ENCODE measurements around the gene RNU1-3. TPM values are rescaled to one million over a fixed set of nuclear protein-coding genes. Genes with fewer than 3 reads are reported as not detected.
"Not testable (repeated sequence)": the region's sequence is repeated elsewhere in the genome, so short reads cannot be mapped to it uniquely, and the experiment has no call there.

The RNU1-3 gene
- total and polyA plus RNA-seq, 5 experiments from 2014 or later = 22.6 to 3,916 (median 3,449) TPM; not detected in 2

DNA sequence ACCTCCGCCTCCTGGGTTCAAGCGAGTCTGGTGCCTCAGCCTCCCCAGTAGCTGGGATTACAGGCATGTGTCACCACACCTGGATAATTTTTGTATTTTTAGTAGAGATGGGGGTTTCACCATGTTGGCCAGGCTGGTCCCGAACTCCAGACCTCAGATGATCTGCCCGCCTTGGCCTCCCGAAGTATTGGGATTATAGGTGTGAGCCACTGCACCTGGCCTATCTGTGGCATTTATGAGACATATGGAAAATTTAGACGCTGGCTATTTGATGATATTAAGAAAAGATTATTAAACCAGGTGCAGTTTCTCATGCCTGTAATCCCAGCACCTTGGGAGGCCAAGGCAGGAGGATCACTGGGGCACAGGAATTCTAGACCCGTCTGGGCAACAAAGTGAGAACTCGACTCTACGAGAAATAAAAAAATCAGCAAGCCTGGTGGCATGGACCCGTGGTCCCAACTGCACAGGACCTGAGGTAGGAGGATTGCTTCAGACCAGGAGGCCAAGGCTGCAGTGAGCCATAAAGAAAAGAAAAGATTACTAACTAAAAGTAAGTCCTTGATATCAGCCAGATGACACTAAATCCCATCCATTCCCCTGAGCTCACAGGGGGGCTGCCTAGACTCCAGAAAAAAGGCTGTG lies 30.1 kb downstream of the RNU1-3 start:
- H3K9me3 Mint-ChIP-seq, POLR2A ChIA-PET, H3K27me3 Mint-ChIP-seq, H3K27ac Mint-ChIP-seq, H3K4me3 Mint-ChIP-seq, ATAC-seq: not testable (repeated sequence)
- Mint-ChIP-seq H3K4me1 (peaks cover 0 to 11% (median 5%) of the 10 kb centered on the region in 4 donors), H3K36me3 (peaks cover 0 to 33% (median 14%) of the 10 kb centered on the region in 3 donors)
- peak in 3 of 10 donors; percentile 1 to 57 (median 16) for DNase-seq

DNA sequence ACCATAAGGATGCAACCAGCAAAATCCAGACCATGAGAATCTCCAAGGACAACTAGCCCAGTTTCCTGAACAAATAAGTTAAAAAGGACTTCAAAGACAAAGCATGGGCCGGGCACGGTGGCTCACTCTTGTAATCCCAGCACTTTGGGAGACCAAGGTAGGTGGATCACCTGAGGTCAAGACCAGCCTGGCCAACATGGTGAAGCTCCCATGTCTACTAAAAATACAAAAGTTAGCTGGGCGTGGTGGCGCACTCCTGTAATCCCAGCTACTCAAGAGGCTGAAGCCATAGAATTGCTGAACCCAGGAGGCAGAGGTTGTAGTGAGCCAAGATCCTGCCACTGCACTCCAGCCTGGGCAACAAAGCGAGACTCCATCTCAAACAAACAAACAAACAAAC lies 30.8 kb downstream of the RNU1-3 start:
- DNase-seq = peak in 2 of 10 donors; percentile 14 to 53
- not testable (repeated sequence) for H3K27me3 Mint-ChIP-seq, H3K27ac Mint-ChIP-seq, ATAC-seq, H3K4me3 Mint-ChIP-seq, H3K9me3 Mint-ChIP-seq
- POLR2A ChIA-PET = interaction anchor here (1.2 kb wide), 1 partner anchor 23 kb away, joined by 4 read pairs; the partner anchor contains the start of gene NBPF1
- Mint-ChIP-seq H3K36me3 (peaks cover 0 to 40% (median 14%) of the 10 kb centered on the region in 3 donors), H3K4me1 (peaks cover 0 to 11% (median 5%) of the 10 kb centered on the region in 4 donors)

- H3K27me3 Mint-ChIP-seq, H3K4me3 Mint-ChIP-seq, DNase-seq, H3K9me3 Mint-ChIP-seq, ATAC-seq: not testable (repeated sequence)
- peak overlapping the region in 4 of 10 donors; percentile 12 to 40 (median 24) for H3K27ac Mint-ChIP-seq
- peaks cover 0 to 61% (median 27%) of the 10 kb centered on the region in 3 donors for H3K36me3 Mint-ChIP-seq
- POLR2A ChIA-PET = interaction anchor here (0.7 kb wide), 1 partner anchor 287 kb away, joined by 3 read pairs; no protein-coding TSS in a partner anchor
- peaks cover 3 to 14% (median 6%) of the 10 kb centered on the region in 4 donors for H3K4me1 Mint-ChIP-seq
Observed at GRCh38 chr1:16633540-16634282, 33.0 kb downstream of the RNU1-3 start.

GRCh38 chr1:16632044-16632850 lies 34.5 kb downstream of the RNU1-3 start:
- H3K27ac Mint-ChIP-seq = peak overlapping the region in 3 of 10 donors; percentile 28 to 62 (median 40)
- DNase-seq, H3K9me3 Mint-ChIP-seq, H3K4me3 Mint-ChIP-seq, H3K27me3 Mint-ChIP-seq, ATAC-seq: not testable (repeated sequence)
- POLR2A ChIA-PET = interaction anchor here (1.3 to 1.5 kb wide), 3 partner anchors 9 to 19 kb away, joined by 3 to 8 read pairs (median 4); partner anchors contain the start of gene NBPF1
- H3K36me3 Mint-ChIP-seq = peaks cover 0 to 74% (median 36%) of the 10 kb centered on the region in 3 donors
- peaks cover 3 to 14% (median 7%) of the 10 kb centered on the region in 4 donors for H3K4me1 Mint-ChIP-seq

GRCh38 chr1:16631248-16632043 lies 35.3 kb downstream of the RNU1-3 start:
- POLR2A ChIA-PET = interaction anchor here (1.0 to 1.5 kb wide), 3 partner anchors 9 to 125 kb away, joined by 3 to 8 read pairs (median 4); no protein-coding TSS in a partner anchor
- DNase-seq = peak in 2 of 10 donors; percentile 26 to 66
- no peak overlapping the region for H3K4me3 Mint-ChIP-seq
- H3K27me3 Mint-ChIP-seq = no peaks in the 10 kb centered on the region
- peaks cover 3 to 14% (median 7%) of the 10 kb centered on the region in 4 donors for H3K4me1 Mint-ChIP-seq
- no peak for ATAC-seq
- peaks cover 0 to 77% (median 38%) of the 10 kb centered on the region in 3 donors for H3K36me3 Mint-ChIP-seq
- no peaks in the 10 kb centered on the region for H3K9me3 Mint-ChIP-seq
- H3K27ac Mint-ChIP-seq = peak overlapping the region in 1 of 10 donors; percentile 28

DNA sequence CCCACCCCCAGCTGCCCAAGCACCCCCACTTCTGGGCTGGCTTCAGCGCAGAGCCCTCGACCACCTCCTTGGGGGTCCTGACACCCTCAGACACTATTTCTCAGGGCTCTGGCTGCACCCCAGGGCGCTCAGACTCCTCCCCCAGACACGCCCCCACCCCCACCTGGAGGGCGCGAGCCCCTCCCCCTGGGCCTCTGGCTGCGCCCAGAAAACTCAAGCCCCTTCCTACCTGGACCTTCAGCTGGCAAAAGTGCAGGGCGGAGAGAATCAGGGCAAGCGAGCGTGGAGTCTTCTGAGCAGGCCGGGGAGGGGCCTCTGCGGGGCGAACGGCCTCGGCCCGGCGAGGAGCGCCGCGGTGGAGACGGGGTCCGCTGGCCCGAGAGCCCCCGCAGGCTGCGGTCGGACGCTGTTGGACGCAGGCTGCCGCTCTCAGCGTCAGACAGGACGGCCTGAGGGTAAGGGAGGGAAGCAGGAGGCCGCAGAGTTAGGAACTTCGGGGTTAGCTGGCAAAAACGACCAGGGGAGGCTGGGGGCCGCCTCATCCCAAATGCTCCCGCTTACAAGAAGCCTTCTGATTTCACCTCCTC lies 36.0 kb downstream of the RNU1-3 start:
- H3K4me1 Mint-ChIP-seq = peaks cover 3 to 14% (median 9%) of the 10 kb centered on the region in 4 donors
- peak overlapping the region in 3 of 10 donors; percentile 63 to 81 (median 67) for H3K27ac Mint-ChIP-seq
- no peaks in the 10 kb centered on the region for H3K9me3 Mint-ChIP-seq
- no peak overlapping the region for H3K4me3 Mint-ChIP-seq
- peak in 2 of 10 donors; percentile 26 to 65 for DNase-seq
- no peaks in the 10 kb centered on the region for H3K27me3 Mint-ChIP-seq
- POLR2A ChIA-PET = interaction anchor here (0.5 to 1.5 kb wide), 4 partner anchors 14 to 720 kb away, joined by 3 to 4 read pairs (median 3); no protein-coding TSS in a partner anchor
- ATAC-seq = no peak
- peaks cover 0 to 77% (median 45%) of the 10 kb centered on the region in 3 donors for H3K36me3 Mint-ChIP-seq

DNA sequence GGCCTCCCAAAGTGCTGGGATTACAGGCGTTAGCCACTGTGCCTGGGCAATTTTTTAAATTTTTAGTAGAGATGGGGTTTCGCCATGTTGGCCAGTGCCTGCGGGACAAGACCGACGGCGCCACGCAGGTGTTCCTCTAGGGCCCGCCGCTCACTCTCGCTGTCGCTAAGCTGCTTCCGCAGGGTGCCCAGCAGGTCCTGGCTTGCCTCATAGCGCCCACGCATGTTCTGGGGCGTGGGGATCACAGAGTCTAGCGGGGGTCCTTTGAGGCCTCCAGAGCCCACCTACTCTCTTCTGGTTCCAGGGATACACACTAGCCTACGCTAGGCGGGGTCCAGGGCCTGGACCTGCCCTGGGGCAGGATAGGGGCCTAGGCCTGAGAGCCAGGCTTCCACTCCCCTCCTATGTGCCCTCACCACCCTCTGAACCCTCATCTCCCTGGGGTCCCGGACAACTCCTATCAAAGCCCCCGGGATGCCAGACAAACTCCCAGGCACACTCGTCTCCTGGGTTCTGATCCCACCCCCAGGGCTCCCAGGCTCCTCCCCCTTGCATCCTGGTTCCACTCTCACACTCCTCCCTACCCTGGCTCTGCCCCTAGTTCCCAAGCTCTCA lies 36.7 kb downstream of the RNU1-3 start:
- not testable (repeated sequence) for ATAC-seq, H3K4me3 Mint-ChIP-seq, H3K9me3 Mint-ChIP-seq, H3K27me3 Mint-ChIP-seq
- Mint-ChIP-seq H3K4me1 (peaks cover 3 to 13% (median 9%) of the 10 kb centered on the region in 4 donors), H3K36me3 (peaks cover 0 to 76% (median 48%) of the 10 kb centered on the region in 3 donors), H3K27ac (peak overlapping the region in 6 of 10 donors; percentile 25 to 81 (median 65))
- peak in 1 of 10 donors; percentile 20 for DNase-seq
- POLR2A ChIA-PET = interaction anchor here (0.6 kb wide), 1 partner anchor 296 kb away, joined by 3 read pairs; no protein-coding TSS in a partner anchor

- no peaks in the 10 kb centered on the region for H3K9me3 Mint-ChIP-seq
- ATAC-seq (no peak), DNase-seq (peak in 1 of 10 donors; percentile 22)
- no peaks in the 10 kb centered on the region for H3K27me3 Mint-ChIP-seq
- H3K4me3 Mint-ChIP-seq = no peak overlapping the region
- POLR2A ChIA-PET = interaction anchor here (0.7 kb wide), 1 partner anchor 393 kb away, joined by 6 read pairs; no protein-coding TSS in a partner anchor
- H3K36me3 Mint-ChIP-seq = peaks cover 0 to 61% (median 43%) of the 10 kb centered on the region in 3 donors
- H3K4me1 Mint-ChIP-seq = peaks cover 0 to 10% (median 2%) of the 10 kb centered on the region in 4 donors
- H3K27ac Mint-ChIP-seq = peak overlapping the region in 3 of 10 donors; percentile 8 to 66 (median 11)
Observed at GRCh38 chr1:16628361-16629111, 38.2 kb downstream of the RNU1-3 start.

DNA sequence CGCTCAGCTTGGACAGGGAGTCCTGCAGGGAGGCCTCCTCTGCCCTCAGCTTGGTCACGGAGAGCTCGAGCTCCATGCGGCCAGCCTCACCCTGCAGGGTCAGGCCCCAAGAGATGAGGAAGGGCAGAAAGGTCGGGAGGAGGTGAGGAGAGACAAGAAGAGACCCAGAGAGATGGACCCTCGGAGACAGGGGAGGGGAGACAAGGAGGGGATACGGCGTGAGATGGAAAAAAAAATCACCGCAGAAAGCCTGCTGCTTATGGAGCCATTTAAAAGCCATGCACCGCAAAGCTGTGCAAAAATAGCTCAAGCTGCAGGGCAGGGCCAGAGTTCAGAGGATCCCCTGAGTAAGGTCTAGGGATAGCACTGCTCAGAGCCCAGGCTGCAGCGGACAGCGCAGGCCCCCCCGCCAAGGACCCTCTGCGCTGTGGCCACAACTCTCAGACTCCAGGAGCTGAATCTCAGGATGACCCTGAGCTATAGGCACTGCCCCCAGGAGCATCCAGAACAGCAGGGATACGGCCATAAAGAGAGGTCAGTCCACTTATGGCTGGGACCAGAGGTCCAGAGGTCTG lies 40.3 kb downstream of the RNU1-3 start:
- not testable (repeated sequence) for ATAC-seq, H3K4me3 Mint-ChIP-seq, H3K9me3 Mint-ChIP-seq, H3K27me3 Mint-ChIP-seq
- DNase-seq = peak in 1 of 10 donors; percentile 37
- H3K36me3 Mint-ChIP-seq = peaks cover 0 to 42% (median 35%) of the 10 kb centered on the region in 3 donors
- peaks cover 0 to 10% (median 2%) of the 10 kb centered on the region in 4 donors for H3K4me1 Mint-ChIP-seq
- H3K27ac Mint-ChIP-seq = peak overlapping the region in 3 of 10 donors; percentile 4 to 76 (median 45)
- POLR2A ChIA-PET = interaction anchor here (0.6 to 1.6 kb wide), 3 partner anchors 15 to 75 kb away, joined by 3 to 7 read pairs (median 4); no protein-coding TSS in a partner anchor
